Natural killer cell treated with Interleukin-12 subunit alpha and Interleukin-12 subunit beta and Interleukin-15 and Interleukin-18, amount 100 ng/mL, for 72 hours (primary cell): Measurements from ENCODE around the gene EPSTI1. TPM values are rescaled to one million over a fixed set of nuclear protein-coding genes. Genes with fewer than 3 reads are reported as not detected.

Experiments used
- ATAC-seq, 2 donors: fragments of 150-1000 bp; cut with Tn5 transposase in 1 of 2; sonication (Bioruptor Pico), chemical (Tn5 transposase) in 1 of 2; 2 replicates each; pipeline ENCODE4 v1.10.0; 2021
- DNase-seq: peaks from one replicate; pipeline ENCODE4 v3.0.0; 2022; ENCODE audit warnings: low spot score
- H3K27ac Mint-ChIP-seq, 2 donors: 1 replicate in 1 of 2; 2 replicates in 1 of 2; pipeline ENCODE4 v1.8.0; 2022; ENCODE audit warnings: mixed read lengths in 2 of 2, mild to moderate bottlenecking in 1 of 2, moderate library complexity in 1 of 2
- H3K27me3 Mint-ChIP-seq, 2 donors: 1 replicate in 1 of 2; 2 replicates in 1 of 2; pipeline ENCODE4 v1.8.0; 2022; ENCODE audit warnings: mixed read lengths in 2 of 2
- H3K36me3 Mint-ChIP-seq: one replicate; pipeline ENCODE4 v1.8.0; 2022; ENCODE audit warnings: mixed read lengths
- H3K4me1 Mint-ChIP-seq, 2 donors: 1 replicate in 1 of 2; 2 replicates in 1 of 2; pipeline ENCODE4 v1.8.0; 2022; ENCODE audit warnings: low read depth in 2 of 2, mixed read lengths in 2 of 2, mild to moderate bottlenecking in 1 of 2
- H3K4me3 Mint-ChIP-seq: one replicate; pipeline ENCODE4 v1.8.0; 2022; ENCODE audit warnings: mixed read lengths
- H3K9me3 Mint-ChIP-seq: 2 replicates; pipeline ENCODE4 v1.8.0; 2022; ENCODE audit warnings: mixed read lengths
- total RNA-seq, 2 donors: library from RNA; stranded (reverse); gene quantifications; one replicate each; pipeline ENCODE4 v1.2.3, GENCODE V29; 2022

Gene EPSTI1
- total RNA-seq, 2 donors from 2014 or later: 29.6 to 37.9 TPM

- Mint-ChIP-seq H3K27ac (no peak overlapping the region), H3K27me3 (peaks cover 0 to 1% of the 10 kb centered on the region in 2 donors), H3K9me3 (no peaks in the 10 kb centered on the region), H3K4me1 (peaks cover 12 to 16% of the 10 kb centered on the region in 2 donors), H3K36me3 (peaks cover 5% of the 10 kb centered on the region), H3K4me3 (no peak overlapping the region)
- no peak for DNase-seq
- no peak for ATAC-seq
Measured at GRCh38 chr13:43020794-43021193, 28.8 kb upstream of the EPSTI1 start.

GRCh38 chr13:43019811-43020210 lies 27.8 kb upstream of the EPSTI1 start:
- Mint-ChIP-seq H3K9me3 (no peaks in the 10 kb centered on the region), H3K27me3 (peaks cover 0 to 3% of the 10 kb centered on the region in 2 donors), H3K27ac (no peak overlapping the region), H3K4me1 (peaks cover 6 to 11% of the 10 kb centered on the region in 2 donors), H3K4me3 (no peak overlapping the region), H3K36me3 (peaks cover 5% of the 10 kb centered on the region)
- ATAC-seq (no peak), DNase-seq (no peak)

- peaks cover 0 to 3% of the 10 kb centered on the region in 2 donors for H3K27me3 Mint-ChIP-seq
- no peak overlapping the region for H3K27ac Mint-ChIP-seq
- H3K4me1 Mint-ChIP-seq: no peaks in the 10 kb centered on the region
- no peaks in the 10 kb centered on the region for H3K9me3 Mint-ChIP-seq
- H3K36me3 Mint-ChIP-seq: no peaks in the 10 kb centered on the region
- DNase-seq: no peak
- H3K4me3 Mint-ChIP-seq: no peak overlapping the region
- no peak for ATAC-seq
Measured at GRCh38 chr13:43016226-43016625, 24.2 kb upstream of the EPSTI1 start.

- H3K27me3 Mint-ChIP-seq: peaks cover 0 to 3% of the 10 kb centered on the region in 2 donors
- ATAC-seq (no peak), DNase-seq (no peak)
- no peak overlapping the region for H3K27ac Mint-ChIP-seq
- no peaks in the 10 kb centered on the region for H3K4me1 Mint-ChIP-seq
- no peaks in the 10 kb centered on the region for H3K36me3 Mint-ChIP-seq
- no peaks in the 10 kb centered on the region for H3K9me3 Mint-ChIP-seq
- H3K4me3 Mint-ChIP-seq: no peak overlapping the region
Measured at GRCh38 chr13:43014162-43014561, 22.1 kb upstream of the EPSTI1 start.

GRCh38 chr13:43009506-43009905 lies 17.5 kb upstream of the EPSTI1 start:
- no peak for ATAC-seq
- H3K4me3 Mint-ChIP-seq: no peak overlapping the region

GRCh38 chr13:43008596-43008995 lies 16.6 kb upstream of the EPSTI1 start:
- H3K4me3 Mint-ChIP-seq: no peak overlapping the region
- H3K9me3 Mint-ChIP-seq: no peaks in the 10 kb centered on the region
- ATAC-seq (no peak), DNase-seq (no peak)
- no peak overlapping the region for H3K27ac Mint-ChIP-seq
- no peaks in the 10 kb centered on the region for H3K4me1 Mint-ChIP-seq
- peaks cover 0 to 7% of the 10 kb centered on the region in 2 donors for H3K27me3 Mint-ChIP-seq
- no peaks in the 10 kb centered on the region for H3K36me3 Mint-ChIP-seq

More at GRCh38 chr13:43009506-43009905, 17.5 kb upstream of the EPSTI1 start:
- Mint-ChIP-seq H3K27me3 (peaks cover 0 to 7% of the 10 kb centered on the region in 2 donors), H3K9me3 (no peaks in the 10 kb centered on the region), H3K27ac (no peak overlapping the region), H3K36me3 (no peaks in the 10 kb centered on the region), H3K4me1 (no peaks in the 10 kb centered on the region)
- DNase-seq: no peak

- peaks cover 0 to under 1% of the 10 kb centered on the region in 2 donors for H3K4me1 Mint-ChIP-seq
- peaks cover 12% of the 10 kb centered on the region for H3K36me3 Mint-ChIP-seq
- DNase-seq (no peak), ATAC-seq (no peak)
- H3K27ac Mint-ChIP-seq: peak overlapping the region in 1 of 2 donors; percentile 8
- H3K27me3 Mint-ChIP-seq: peaks cover 7 to 8% of the 10 kb centered on the region in 2 donors
- peaks cover 5% of the 10 kb centered on the region for H3K9me3 Mint-ChIP-seq
- H3K4me3 Mint-ChIP-seq: no peak overlapping the region
Measured at GRCh38 chr13:43006893-43007631, 15.0 kb upstream of the EPSTI1 start.

GRCh38 chr13:43005460-43006236 lies 13.6 kb upstream of the EPSTI1 start:
- Mint-ChIP-seq H3K4me1 (peaks cover 0 to 8% of the 10 kb centered on the region in 2 donors), H3K27ac (no peak overlapping the region), H3K36me3 (peaks cover 13% of the 10 kb centered on the region), H3K4me3 (no peak overlapping the region), H3K9me3 (peaks cover 5% of the 10 kb centered on the region), H3K27me3 (peaks cover 7 to 8% of the 10 kb centered on the region in 2 donors)
- DNase-seq: no peak
- ATAC-seq: no peak

- H3K36me3 Mint-ChIP-seq: peaks cover 13% of the 10 kb centered on the region
- DNase-seq (no peak), ATAC-seq (no peak)
- H3K27me3 Mint-ChIP-seq: peaks cover 7 to 8% of the 10 kb centered on the region in 2 donors
- no peak overlapping the region for H3K4me3 Mint-ChIP-seq
- peaks cover 0 to 8% of the 10 kb centered on the region in 2 donors for H3K4me1 Mint-ChIP-seq
- no peak overlapping the region for H3K27ac Mint-ChIP-seq
- peaks cover 5% of the 10 kb centered on the region for H3K9me3 Mint-ChIP-seq
Measured at GRCh38 chr13:43003729-43004128, 11.7 kb upstream of the EPSTI1 start.

GRCh38 chr13:43003010-43003409 lies 11.0 kb upstream of the EPSTI1 start:
- H3K27ac Mint-ChIP-seq: peak overlapping the region in 1 of 2 donors; percentile 18
- H3K27me3 Mint-ChIP-seq: peaks cover 7 to 8% of the 10 kb centered on the region in 2 donors
- H3K9me3 Mint-ChIP-seq: peaks cover 5% of the 10 kb centered on the region
- ATAC-seq (no peak), DNase-seq (no peak)
- H3K36me3 Mint-ChIP-seq: peaks cover 13% of the 10 kb centered on the region
- peaks cover 2 to 9% of the 10 kb centered on the region in 2 donors for H3K4me1 Mint-ChIP-seq
- H3K4me3 Mint-ChIP-seq: no peak overlapping the region

- Mint-ChIP-seq H3K27me3 (peaks cover 6 to 8% of the 10 kb centered on the region in 2 donors), H3K9me3 (peaks cover 5% of the 10 kb centered on the region), H3K27ac (peak overlapping the region in 1 of 2 donors; percentile 18), H3K4me1 (peaks cover 11 to 19% of the 10 kb centered on the region in 2 donors), H3K4me3 (no peak overlapping the region), H3K36me3 (peaks cover 13% of the 10 kb centered on the region)
- ATAC-seq (no peak), DNase-seq (no peak)
Measured at GRCh38 chr13:43002021-43002420, 10.0 kb upstream of the EPSTI1 start.

GRCh38 chr13:43000676-43001075 lies 8.6 kb upstream of the EPSTI1 start:
- ATAC-seq (no peak), DNase-seq (no peak)
- peaks cover 5% of the 10 kb centered on the region for H3K9me3 Mint-ChIP-seq
- peaks cover 2 to 8% of the 10 kb centered on the region in 2 donors for H3K27me3 Mint-ChIP-seq
- peaks cover 25 to 30% of the 10 kb centered on the region in 2 donors for H3K4me1 Mint-ChIP-seq
- peaks cover 13% of the 10 kb centered on the region for H3K36me3 Mint-ChIP-seq
- H3K27ac Mint-ChIP-seq: peak overlapping the region in 1 of 2 donors; percentile 66
- no peak overlapping the region for H3K4me3 Mint-ChIP-seq

- DNase-seq: no peak
- no peak for ATAC-seq
- peaks cover 0 to 8% of the 10 kb centered on the region in 2 donors for H3K27me3 Mint-ChIP-seq
Measured at GRCh38 chr13:42999491-42999890, 7.5 kb upstream of the EPSTI1 start.

GRCh38 chr13:42997381-42997780 lies 5.3 kb upstream of the EPSTI1 start:
- Mint-ChIP-seq H3K9me3 (no peaks in the 10 kb centered on the region), H3K4me3 (peak overlapping the region; percentile 64), H3K27ac (peak overlapping the region; percentile 91 to 99), H3K4me1 (peaks cover 51 to 58% of the 10 kb centered on the region in 2 donors), H3K36me3 (peaks cover 4% of the 10 kb centered on the region), H3K27me3 (peaks cover 0 to under 1% of the 10 kb centered on the region in 2 donors)
- ATAC-seq (peak; percentile 78 to 91), DNase-seq (peak; percentile 66)

More at GRCh38 chr13:42999491-42999890, 7.5 kb upstream of the EPSTI1 start:
- H3K36me3 Mint-ChIP-seq: peaks cover 13% of the 10 kb centered on the region
- peaks cover 30 to 37% of the 10 kb centered on the region in 2 donors for H3K4me1 Mint-ChIP-seq
- H3K27ac Mint-ChIP-seq: peak overlapping the region in 1 of 2 donors; percentile 66
- no peak overlapping the region for H3K4me3 Mint-ChIP-seq
- H3K9me3 Mint-ChIP-seq: peaks cover 5% of the 10 kb centered on the region
